Measurements from ENCODE around the gene SNX25.
"Not testable (repeated sequence)": the region's sequence is repeated elsewhere in the genome, so short reads cannot be mapped to it uniquely, and the experiment has no call there.

GRCh38 chr4:185258741-185259140, 49.3 kb downstream of the SNX25 start:
- not testable (repeated sequence) for TF ChIP-seq POLR2AphosphoS5 (IDR thresholded peaks at IDR 0.05; ENCODE audit: low read depth); CTCF (conservative IDR thresholded peaks at IDR 0.05; ENCODE audit: low read depth in 2 of 2); CREB1 (CRISPR knock-in tag; IDR thresholded peaks at IDR 0.05; ENCODE audit: low read depth); EZH2phosphoT487 (IDR thresholded peaks at IDR 0.05; ENCODE audit: unreplicated experiment)

Data from GM23338 (cell line).